Measurements from ENCODE around the gene CYP1A1. TPM values are rescaled to one million over a fixed set of nuclear protein-coding genes. Genes with fewer than 3 reads are reported as not detected.

The CYP1A1 gene
- total and polyA plus RNA-seq, 2 of the 13 experiments (the other 11 are each of a cell fraction or from before 2014, with no cell fraction given) = 7.9 to 8.0 TPM

- peak in 1 of 2 experiments; percentile 68; a peak in 1 of 4 replicates for TF ChIP-seq ATF4 (CRISPR knock-in tag; IDR thresholded peaks at IDR 0.05)
- peak; percentile 59; the same call in 1 of the 2 replicates for TF ChIP-seq FOXK1 (CRISPR knock-in tag; IDR thresholded peaks at IDR 0.05; ENCODE audit: borderline replicate concordance, low read depth)
- no peak; the same call in 1 of the 2 replicates for TF ChIP-seq ZNF331 (CRISPR knock-in tag; IDR thresholded peaks at IDR 0.05)
- TF ChIP-seq NFYB (CRISPR knock-in tag; IDR thresholded peaks at IDR 0.05) = peak; percentile 6; the same call in 1 of the 2 replicates
- peak; percentile 24; the same call in 1 of the 2 replicates for TF ChIP-seq REPIN1 (CRISPR knock-in tag; IDR thresholded peaks at IDR 0.05; ENCODE audit: borderline replicate concordance, low read depth)
- TF ChIP-seq HHEX (CRISPR knock-in tag; IDR thresholded peaks at IDR 0.05) = no peak
- no peak for TF ChIP-seq RARG (CRISPR knock-in tag; IDR thresholded peaks at IDR 0.05; ENCODE audit: low read depth)
- TF ChIP-seq DR1 (CRISPR knock-in tag; IDR thresholded peaks at IDR 0.05) = no peak
- peak; percentile 69 for TF ChIP-seq ZNF292 (CRISPR knock-in tag; IDR thresholded peaks at IDR 0.05; ENCODE audit: borderline replicate concordance, low read depth)
- TF ChIP-seq ZBTB49 (CRISPR knock-in tag; IDR thresholded peaks at IDR 0.05; ENCODE audit: borderline replicate concordance) = no peak
- TF ChIP-seq ATAD3A (CRISPR knock-in tag; IDR thresholded peaks at IDR 0.05) = no peak
- TF ChIP-seq ZNF432 (CRISPR knock-in tag; IDR thresholded peaks at IDR 0.05; ENCODE audit: borderline replicate concordance) = no peak
- no peak for TF ChIP-seq ISX (CRISPR knock-in tag; conservative IDR thresholded peaks at IDR 0.05)
- TF ChIP-seq NFKBIZ (CRISPR knock-in tag; IDR thresholded peaks at IDR 0.05) = no peak
- TF ChIP-seq SALL1 (CRISPR knock-in tag; IDR thresholded peaks at IDR 0.05) = peak; percentile 56
- TF ChIP-seq ZNF776 (CRISPR knock-in tag; IDR thresholded peaks at IDR 0.05) = peak; percentile 70; the same call in 1 of the 2 replicates
- TF ChIP-seq ZNF580 (CRISPR knock-in tag; IDR thresholded peaks at IDR 0.05; ENCODE audit: borderline replicate concordance, low read depth) = no peak
- TF ChIP-seq TCF7L2 (IDR thresholded peaks at IDR 0.05; ENCODE audit: low read depth, low read length) = no peak
- TF ChIP-seq HMG20B (CRISPR knock-in tag; conservative IDR thresholded peaks at IDR 0.05) = no peak
- peak; percentile 59 for TF ChIP-seq HNF1B (CRISPR knock-in tag; IDR thresholded peaks at IDR 0.05)
- no peak for TF ChIP-seq ZC3H4 (CRISPR knock-in tag; IDR thresholded peaks at IDR 0.05; ENCODE audit: borderline replicate concordance)
- no peak for TF ChIP-seq TAF15 (IDR thresholded peaks at IDR 0.05; ENCODE audit: low read depth, low read length, poor library complexity, severe bottlenecking)
- TF ChIP-seq FOXC1 (CRISPR knock-in tag; IDR thresholded peaks at IDR 0.05; ENCODE audit: borderline replicate concordance) = peak; percentile 68; the same call in 1 of the 2 replicates
- TF ChIP-seq CENPX (CRISPR knock-in tag; IDR thresholded peaks at IDR 0.05) = no peak
- no peak for TF ChIP-seq ZNF615 (CRISPR knock-in tag; IDR thresholded peaks at IDR 0.05; ENCODE audit: borderline replicate concordance)
Measured at GRCh38 chr15:74725845-74726773, 781 bp upstream of the CYP1A1 start (continued).
